Neural progenitor cell (in vitro differentiated cells): Measurements from ENCODE around the gene ALKBH1. TPM values are rescaled to one million over a fixed set of nuclear protein-coding genes. Genes with fewer than 3 reads are reported as not detected.
"Not testable (repeated sequence)": the region's sequence is repeated elsewhere in the genome, so short reads cannot be mapped to it uniquely, and the experiment has no call there.

Source experiments
- DNase-seq: peaks from one replicate; pipeline ENCODE4 v3.0.0-alpha.2; 2016; ENCODE audit warnings: low spot score
- H2AFZ ChIP-seq: fragments of 200-600 bp; sonication (generic); replicated peaks from 2 replicates; pipeline ENCODE4 v1.6.1; 2016; ENCODE audit warnings: antibody characterized with exemption
- H3F3A ChIP-seq: fragments of 200-600 bp; sonication (generic); 2 replicates; pipeline ENCODE4 v1.6.1; 2016; ENCODE audit warnings: antibody characterized with exemption, low read depth
- H3K27ac ChIP-seq: fragments of 200-600 bp; sonication (generic); 2 replicates; pipeline ENCODE4 v1.5.1; 2016; ENCODE audit warnings: mild to moderate bottlenecking
- H3K27me3 ChIP-seq: fragments of 200-600 bp; sonication (generic); 2 replicates; pipeline ENCODE4 v1.6.1; 2016; ENCODE audit warnings: mild to moderate bottlenecking, moderate library complexity
- H3K36me3 ChIP-seq: fragments of 200-600 bp; sonication (generic); 2 replicates; pipeline ENCODE4 v1.5.1; 2016
- H3K4me1 ChIP-seq: fragments of 200-600 bp; sonication (generic); 2 replicates; pipeline ENCODE4 v1.6.1; 2016; ENCODE audit warnings: mixed run types
- H3K4me2 ChIP-seq: fragments of 200-600 bp; sonication (generic); 2 replicates; pipeline ENCODE4 v1.6.1; 2016
- H3K4me3 ChIP-seq: fragments of 200-600 bp; sonication (generic); 2 replicates; pipeline ENCODE4 v1.5.1; 2016
- H3K79me2 ChIP-seq: fragments of 200-600 bp; sonication (generic); 2 replicates; pipeline ENCODE4 v1.6.1; 2016; ENCODE audit warnings: low read depth
- H3K9ac ChIP-seq: fragments of 200-600 bp; sonication (generic); 2 replicates; pipeline ENCODE4 v1.6.1; 2016
- H3K9me3 ChIP-seq: fragments of 200-600 bp; sonication (generic); 2 replicates; pipeline ENCODE4 v1.5.1; 2016; ENCODE audit warnings: low read depth
- H4K20me1 ChIP-seq: fragments of 200-600 bp; sonication (generic); 2 replicates; pipeline ENCODE4 v1.6.1; 2016; ENCODE audit warnings: low read depth
- H3K27ac Mint-ChIP-seq: 3 replicates; pipeline ENCODE4 v1.8.0; 2021; ENCODE audit warnings: mixed read lengths
- H3K27me3 Mint-ChIP-seq: 2 replicates; pipeline ENCODE4 v1.8.0; 2022; ENCODE audit warnings: low read depth, mild to moderate bottlenecking, inconsistent platforms, moderate library complexity, mixed read lengths; ENCODE audit not compliant: insufficient read depth
- H3K36me3 Mint-ChIP-seq: 3 replicates; pipeline ENCODE4 v1.8.0; 2021; ENCODE audit warnings: mixed read lengths
- H3K4me1 Mint-ChIP-seq: 3 replicates; pipeline ENCODE4 v1.8.0; 2021; ENCODE audit warnings: mixed read lengths
- H3K4me3 Mint-ChIP-seq: 3 replicates; pipeline ENCODE4 v1.8.0; 2021; ENCODE audit warnings: mild to moderate bottlenecking, moderate library complexity, mixed read lengths
- H3K9me3 Mint-ChIP-seq: 3 replicates; pipeline ENCODE4 v1.8.0; 2020; ENCODE audit warnings: mixed read lengths
- EZH2 ChIP-seq: fragments of 200-600 bp; sonication (generic); IDR thresholded peaks from 2 replicates; pipeline ENCODE4 v1.6.1; 2017; ENCODE audit warnings: antibody characterized with exemption, mild to moderate bottlenecking, moderate library complexity
- EZH2phosphoT487 ChIP-seq: fragments of 200-600 bp; sonication (generic); IDR thresholded peaks from 2 replicates; pipeline ENCODE4 v1.6.1; 2017; ENCODE audit warnings: antibody characterized with exemption
- total RNA-seq: library from RNA; depleted of rRNA; stranded (reverse); fragments of >200 nt; gene quantifications from 2 replicates; pipeline ENCODE4 v1.2.3, GENCODE V29; 2015; ENCODE audit warnings: low replicate concordance
- TF ChIP-seq, protein P1 (sequence below): fragments of 200-600 bp; sonication (generic); IDR thresholded peaks from 2 replicates; pipeline ENCODE4 v1.5.1; 2017; ENCODE audit warnings: antibody characterized with exemption, mild to moderate bottlenecking

The ALKBH1 gene, protein sequence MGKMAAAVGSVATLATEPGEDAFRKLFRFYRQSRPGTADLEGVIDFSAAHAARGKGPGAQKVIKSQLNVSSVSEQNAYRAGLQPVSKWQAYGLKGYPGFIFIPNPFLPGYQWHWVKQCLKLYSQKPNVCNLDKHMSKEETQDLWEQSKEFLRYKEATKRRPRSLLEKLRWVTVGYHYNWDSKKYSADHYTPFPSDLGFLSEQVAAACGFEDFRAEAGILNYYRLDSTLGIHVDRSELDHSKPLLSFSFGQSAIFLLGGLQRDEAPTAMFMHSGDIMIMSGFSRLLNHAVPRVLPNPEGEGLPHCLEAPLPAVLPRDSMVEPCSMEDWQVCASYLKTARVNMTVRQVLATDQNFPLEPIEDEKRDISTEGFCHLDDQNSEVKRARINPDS
- 13.1 and 19.2 TPM in 2 replicates for total RNA-seq

DNA sequence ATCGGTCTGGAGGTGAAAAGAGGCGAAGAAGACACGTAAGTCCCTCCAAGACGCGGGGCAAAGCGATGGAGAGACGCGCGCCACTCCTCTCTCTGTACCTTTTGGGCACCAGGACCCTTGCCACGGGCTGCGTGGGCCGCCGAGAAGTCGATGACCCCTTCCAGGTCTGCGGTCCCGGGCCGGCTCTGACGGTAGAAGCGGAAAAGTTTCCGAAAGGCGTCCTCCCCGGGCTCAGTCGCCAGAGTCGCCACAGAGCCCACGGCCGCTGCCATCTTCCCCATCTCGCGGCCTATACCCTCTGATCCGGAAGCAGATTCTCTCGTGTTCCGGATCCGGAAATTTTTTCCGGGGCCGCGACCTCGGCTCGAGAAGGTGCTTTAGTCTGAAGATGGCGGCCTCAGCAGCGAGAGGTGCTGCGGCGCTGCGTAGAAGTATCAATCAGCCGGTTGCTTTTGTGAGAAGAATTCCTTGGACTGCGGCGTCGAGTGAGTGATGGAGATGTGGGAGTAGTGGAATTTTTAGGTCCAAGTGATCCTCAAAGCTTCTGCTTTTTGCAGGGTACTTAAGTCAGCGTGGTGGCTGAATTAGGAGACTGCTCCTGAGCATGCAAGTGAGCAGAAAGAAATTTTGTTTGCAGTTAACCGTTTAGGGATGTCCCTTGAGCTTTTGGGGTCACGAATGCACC is at the start of gene ALKBH1, which contains the start of gene SLIRP:
ALKBH1 (minus strand) TSS at position 300 of the 685 bp plus-strand sequence; CDS start at position 281, 19 bp downstream.
SLIRP (plus strand) TSS at position 380 of the 685 bp plus-strand sequence; CDS start at position 389, 9 bp downstream.
- H3F3A ChIP-seq = no peaks in the 10 kb centered on the region
- peaks cover 82% of the 10 kb centered on the region for H3K79me2 ChIP-seq
- peak within 1 kb of the TSS; percentile 96 for H3K4me2 ChIP-seq
- no peaks in the 10 kb centered on the region for H3K9me3 ChIP-seq
- Mint-ChIP-seq H3K27ac (peak within 1 kb of the TSS; percentile 99), H3K9me3 (no peaks in the 10 kb centered on the region), H3K4me1 (peaks cover 19% of the 10 kb centered on the region), H3K4me3 (peak within 1 kb of the TSS; percentile 99), H3K36me3 (no peaks in the 10 kb centered on the region), H3K27me3 (no peaks in the 10 kb centered on the region)
- peak within 1 kb of the TSS; percentile 85 for H2AFZ ChIP-seq
- no peak within 1 kb of the TSS for H3K27ac ChIP-seq
- H3K27me3 ChIP-seq = no peaks in the 10 kb centered on the region
- peaks cover 13% of the 10 kb centered on the region for H3K4me1 ChIP-seq
- TF ChIP-seq, protein P1, sequence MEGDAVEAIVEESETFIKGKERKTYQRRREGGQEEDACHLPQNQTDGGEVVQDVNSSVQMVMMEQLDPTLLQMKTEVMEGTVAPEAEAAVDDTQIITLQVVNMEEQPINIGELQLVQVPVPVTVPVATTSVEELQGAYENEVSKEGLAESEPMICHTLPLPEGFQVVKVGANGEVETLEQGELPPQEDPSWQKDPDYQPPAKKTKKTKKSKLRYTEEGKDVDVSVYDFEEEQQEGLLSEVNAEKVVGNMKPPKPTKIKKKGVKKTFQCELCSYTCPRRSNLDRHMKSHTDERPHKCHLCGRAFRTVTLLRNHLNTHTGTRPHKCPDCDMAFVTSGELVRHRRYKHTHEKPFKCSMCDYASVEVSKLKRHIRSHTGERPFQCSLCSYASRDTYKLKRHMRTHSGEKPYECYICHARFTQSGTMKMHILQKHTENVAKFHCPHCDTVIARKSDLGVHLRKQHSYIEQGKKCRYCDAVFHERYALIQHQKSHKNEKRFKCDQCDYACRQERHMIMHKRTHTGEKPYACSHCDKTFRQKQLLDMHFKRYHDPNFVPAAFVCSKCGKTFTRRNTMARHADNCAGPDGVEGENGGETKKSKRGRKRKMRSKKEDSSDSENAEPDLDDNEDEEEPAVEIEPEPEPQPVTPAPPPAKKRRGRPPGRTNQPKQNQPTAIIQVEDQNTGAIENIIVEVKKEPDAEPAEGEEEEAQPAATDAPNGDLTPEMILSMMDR = no peak
- no peak for TF ChIP-seq EZH2phosphoT487
- peak; percentile 19 for TF ChIP-seq EZH2
- DNase-seq = peak; percentile 92
- peaks cover 4% of the 10 kb centered on the region for H3K36me3 ChIP-seq
- peak within 1 kb of the TSS; percentile 96 for H3K4me3 ChIP-seq
- H4K20me1 ChIP-seq = peaks cover 31% of the 10 kb centered on the region
- H3K9ac ChIP-seq = peak within 1 kb of the TSS; percentile 94

DNA sequence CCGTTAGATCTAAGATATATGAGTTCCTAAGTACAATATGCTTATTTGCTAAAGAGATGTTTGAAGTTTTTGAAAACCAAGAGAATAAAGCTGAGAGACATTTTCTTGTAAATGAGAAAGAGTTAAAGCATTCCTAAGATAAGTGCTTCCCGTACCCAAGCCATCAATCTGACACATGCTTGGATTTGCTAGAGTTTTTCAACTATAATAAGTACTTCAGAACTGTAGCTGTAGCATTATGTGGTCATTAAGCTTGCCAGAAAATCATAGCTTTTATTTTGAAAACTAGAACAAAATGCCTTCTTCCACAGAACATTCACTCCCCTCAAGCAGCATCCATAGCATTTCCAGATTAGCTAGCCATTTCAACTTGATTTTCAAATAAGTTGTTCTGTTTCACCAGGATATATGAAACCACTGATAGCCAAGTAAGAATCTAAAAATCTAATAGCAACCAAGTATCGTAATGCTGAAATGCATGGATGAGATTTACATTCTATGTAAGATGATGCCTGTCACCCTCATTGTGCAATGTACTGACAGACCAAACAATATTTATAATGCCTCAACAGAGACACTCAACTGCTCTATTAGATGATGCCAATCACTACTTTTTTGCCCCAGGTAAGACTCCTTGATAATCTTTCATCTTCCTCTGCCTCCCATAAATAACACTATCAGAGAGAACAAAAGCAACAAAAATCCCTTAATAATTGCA is 45.1 kb upstream of the ALKBH1 start:
- Histone ChIP-seq H3K4me2 (no peak overlapping the region), H3F3A (no peaks in the 10 kb centered on the region), H3K9me3 (no peaks in the 10 kb centered on the region), H3K4me3 (no peak overlapping the region), H3K9ac (no peak overlapping the region), H3K79me2 (peaks cover 52% of the 10 kb centered on the region), H3K4me1 (no peaks in the 10 kb centered on the region), H3K36me3 (peaks cover 25% of the 10 kb centered on the region), H3K27me3 (no peaks in the 10 kb centered on the region), H4K20me1 (peaks cover 14% of the 10 kb centered on the region), H3K27ac (no peak overlapping the region), H2AFZ (no peak overlapping the region)
- Mint-ChIP-seq H3K4me1 (no peaks in the 10 kb centered on the region), H3K9me3 (no peaks in the 10 kb centered on the region), H3K27me3 (peaks cover 2% of the 10 kb centered on the region), H3K4me3 (no peak overlapping the region), H3K27ac (no peak overlapping the region), H3K36me3 (peaks cover 46% of the 10 kb centered on the region)
- DNase-seq = no peak
- TF ChIP-seq EZH2 (no peak), EZH2phosphoT487 (no peak)
- TF ChIP-seq, protein P1 = no peak

DNA sequence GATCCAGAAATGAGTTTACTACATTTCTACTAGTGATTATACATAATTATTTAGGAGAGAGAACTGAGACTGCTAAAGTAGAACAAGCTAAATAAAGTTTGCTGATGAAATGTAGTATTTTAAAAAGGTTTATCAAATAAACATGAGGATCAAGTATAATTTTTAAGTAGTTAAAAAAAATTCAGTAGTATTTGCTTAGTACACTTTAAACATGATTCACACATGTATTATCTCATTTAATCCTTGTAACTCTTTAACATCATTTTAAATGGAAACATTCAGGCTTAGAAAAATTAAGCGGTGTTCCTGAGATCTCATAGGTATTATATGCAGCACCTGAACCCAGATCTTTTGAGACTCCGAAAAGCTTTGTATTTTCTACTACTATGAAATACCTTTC is 44.4 kb upstream of the ALKBH1 start:
- no peak overlapping the region for H3K4me3 Mint-ChIP-seq
- H3K9me3 Mint-ChIP-seq = no peaks in the 10 kb centered on the region
- no peaks in the 10 kb centered on the region for H3K9me3 ChIP-seq
- no peaks in the 10 kb centered on the region for H3K4me1 ChIP-seq
- no peak overlapping the region for H3K4me3 ChIP-seq
- peaks cover 2% of the 10 kb centered on the region for H3K27me3 Mint-ChIP-seq
- peaks cover 43% of the 10 kb centered on the region for H3K36me3 Mint-ChIP-seq
- peaks cover 14% of the 10 kb centered on the region for H4K20me1 ChIP-seq
- no peak overlapping the region for H3K9ac ChIP-seq
- no peak overlapping the region for H3K4me2 ChIP-seq
- DNase-seq = no peak
- H3K27ac Mint-ChIP-seq = no peak overlapping the region
- no peak overlapping the region for H2AFZ ChIP-seq
- TF ChIP-seq EZH2phosphoT487 (no peak), EZH2 (no peak)
- TF ChIP-seq, protein P1 = no peak
- peaks cover 25% of the 10 kb centered on the region for H3K36me3 ChIP-seq
- no peak overlapping the region for H3K27ac ChIP-seq
- no peaks in the 10 kb centered on the region for H3K4me1 Mint-ChIP-seq
- no peaks in the 10 kb centered on the region for H3F3A ChIP-seq
- H3K27me3 ChIP-seq = no peaks in the 10 kb centered on the region
- peaks cover 45% of the 10 kb centered on the region for H3K79me2 ChIP-seq

DNA sequence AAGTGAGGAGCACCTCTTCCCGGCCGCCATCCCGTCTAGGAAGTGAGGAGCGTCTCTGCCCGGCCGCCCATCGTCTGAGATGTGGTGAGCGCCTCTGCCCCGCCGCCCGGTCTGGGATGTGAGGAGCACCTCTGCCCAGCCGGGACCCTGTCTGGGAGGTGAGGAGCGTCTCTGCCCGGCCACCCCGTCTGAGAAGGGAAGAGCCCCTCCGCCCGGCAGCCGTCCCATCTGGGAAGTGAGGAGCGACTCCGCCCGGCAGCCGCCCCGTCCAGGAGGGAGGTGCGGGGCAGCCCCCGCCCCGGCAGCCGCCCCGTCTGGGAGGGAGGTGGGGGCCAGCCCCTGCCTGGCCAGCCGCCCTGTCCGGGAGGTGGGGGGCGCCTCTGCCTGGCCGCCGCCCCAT is 39.6 kb upstream of the ALKBH1 start:
- not testable (repeated sequence) for H3K4me3 Mint-ChIP-seq, H3K27me3 ChIP-seq, H3K4me2 ChIP-seq, H3K27me3 Mint-ChIP-seq, H3K4me1 ChIP-seq, H3K4me1 Mint-ChIP-seq, H3K9me3 ChIP-seq, H3F3A ChIP-seq, H2AFZ ChIP-seq, H4K20me1 ChIP-seq, H3K9ac ChIP-seq, DNase-seq, H3K4me3 ChIP-seq, H3K9me3 Mint-ChIP-seq, H3K27ac Mint-ChIP-seq, H3K27ac ChIP-seq
- Histone ChIP-seq H3K79me2 (peaks cover 25% of the 10 kb centered on the region), H3K36me3 (peaks cover 31% of the 10 kb centered on the region)
- peaks cover 33% of the 10 kb centered on the region for H3K36me3 Mint-ChIP-seq
